ENCODE results near the gene ZKSCAN8.

The ZKSCAN8 gene

DNA sequence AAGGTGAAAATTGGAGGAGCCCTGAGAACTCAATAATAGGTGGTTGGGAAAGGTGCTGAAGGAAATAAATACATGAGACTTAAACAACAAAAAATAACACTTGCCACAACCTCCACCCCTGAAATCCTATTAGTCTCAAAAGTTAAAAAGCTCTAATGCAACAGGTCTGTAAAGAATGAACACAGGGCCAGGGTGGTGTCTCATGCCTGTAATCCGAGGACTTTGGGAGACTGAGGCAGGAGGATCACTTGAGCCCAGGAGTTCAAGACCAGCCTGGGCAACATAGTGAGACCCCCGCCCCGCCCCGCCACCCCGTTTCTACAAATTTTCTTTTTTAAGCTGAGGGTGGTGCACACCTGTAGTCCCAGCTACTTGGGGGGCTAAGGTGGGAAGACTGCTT is 1.1 kb upstream of the ZKSCAN8 start:
- no peak for DNase-seq

DNA sequence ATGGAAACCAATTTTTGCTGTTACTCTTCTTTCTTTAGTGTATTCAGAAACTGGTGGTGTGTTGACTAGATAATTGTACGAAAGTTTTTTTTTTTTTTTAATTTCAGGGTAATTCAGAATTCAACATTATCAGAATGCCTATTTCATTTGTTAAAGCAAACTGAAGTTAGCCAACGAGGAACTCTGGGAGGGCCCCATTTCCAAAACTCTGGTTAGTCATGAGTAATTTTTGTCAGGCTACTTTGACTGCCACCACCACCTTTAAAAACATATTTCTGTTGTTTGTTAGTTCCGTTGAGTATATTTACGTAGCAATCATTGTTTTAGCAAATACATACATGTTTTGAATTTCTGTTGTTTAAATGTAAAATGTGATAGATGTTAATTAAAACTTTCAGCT is 763 bp downstream of the ZKSCAN8 start:
- DNase-seq = no peak

DNA sequence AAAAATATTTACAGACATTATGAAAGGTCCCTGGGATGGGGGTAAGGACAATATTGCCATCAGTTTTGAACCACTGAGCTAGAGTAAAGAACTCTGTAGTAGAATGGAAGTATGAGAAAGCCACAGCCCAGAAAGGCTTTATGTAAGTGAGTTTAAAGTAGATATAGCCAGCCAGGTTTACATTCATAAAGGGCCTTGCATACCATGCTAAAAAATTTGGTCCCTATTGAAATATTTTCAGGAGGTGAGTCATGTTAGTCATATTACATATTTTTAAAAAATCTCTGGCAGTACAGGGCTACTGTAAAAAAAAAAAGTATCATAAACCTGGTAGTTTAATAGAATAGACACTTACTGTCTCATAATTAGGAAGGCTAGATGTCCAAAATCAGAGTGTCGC is 3.5 kb downstream of the ZKSCAN8 start:
- no peak for DNase-seq

DNA sequence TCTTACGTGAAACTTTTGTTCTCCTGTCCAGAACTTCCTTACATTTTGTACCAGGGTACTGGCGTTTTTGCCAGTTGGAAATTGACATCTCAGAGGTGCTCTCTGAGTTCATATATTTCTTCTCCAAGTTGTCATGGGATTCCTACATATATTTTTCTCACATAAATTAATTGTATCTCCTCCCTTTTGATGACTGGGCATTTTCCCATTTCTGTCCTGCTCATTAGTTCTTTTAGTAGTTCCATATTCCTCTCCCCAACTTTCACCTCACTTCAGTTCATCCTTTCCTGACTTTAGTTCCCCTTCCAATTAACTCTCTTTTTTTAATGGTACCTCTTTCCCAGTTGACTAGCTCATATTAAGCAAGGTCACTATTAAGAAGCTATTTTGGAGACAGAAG is 10.8 kb downstream of the ZKSCAN8 start:
- DNase-seq = no peak

DNA sequence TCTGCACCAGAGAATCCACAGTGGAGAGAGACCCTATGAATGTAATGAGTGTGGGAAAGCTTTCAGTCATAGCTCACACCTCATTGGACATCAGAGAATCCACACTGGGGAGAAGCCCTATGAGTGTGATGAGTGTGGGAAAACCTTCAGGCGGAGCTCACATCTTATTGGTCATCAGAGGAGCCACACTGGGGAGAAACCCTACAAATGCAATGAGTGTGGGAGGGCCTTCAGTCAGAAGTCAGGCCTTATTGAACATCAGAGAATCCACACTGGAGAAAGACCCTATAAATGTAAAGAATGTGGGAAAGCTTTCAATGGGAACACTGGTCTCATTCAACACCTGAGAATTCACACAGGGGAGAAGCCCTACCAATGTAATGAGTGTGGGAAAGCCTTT is 11.9 kb downstream of the ZKSCAN8 start:
- no peak for DNase-seq

DNA sequence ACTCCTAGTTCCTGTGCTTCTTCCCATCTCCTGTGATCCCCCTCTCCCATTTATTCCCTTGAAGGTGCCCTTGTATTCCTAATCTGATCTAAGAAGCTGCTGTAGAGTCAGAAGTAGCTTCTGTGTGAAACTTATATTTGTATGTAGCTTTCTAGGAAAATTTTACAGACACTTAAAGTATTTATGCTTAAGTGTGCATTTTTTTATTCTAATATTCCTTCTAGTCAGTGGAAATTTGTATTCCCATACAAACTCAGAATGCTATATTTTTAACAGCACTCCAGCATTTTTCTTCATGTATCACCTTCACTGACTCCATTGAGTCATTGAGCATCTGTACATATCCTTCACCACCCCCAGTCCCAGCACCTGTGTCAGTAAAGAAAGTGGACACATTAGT is 12.7 kb downstream of the ZKSCAN8 start:
- no peak for DNase-seq

DNA sequence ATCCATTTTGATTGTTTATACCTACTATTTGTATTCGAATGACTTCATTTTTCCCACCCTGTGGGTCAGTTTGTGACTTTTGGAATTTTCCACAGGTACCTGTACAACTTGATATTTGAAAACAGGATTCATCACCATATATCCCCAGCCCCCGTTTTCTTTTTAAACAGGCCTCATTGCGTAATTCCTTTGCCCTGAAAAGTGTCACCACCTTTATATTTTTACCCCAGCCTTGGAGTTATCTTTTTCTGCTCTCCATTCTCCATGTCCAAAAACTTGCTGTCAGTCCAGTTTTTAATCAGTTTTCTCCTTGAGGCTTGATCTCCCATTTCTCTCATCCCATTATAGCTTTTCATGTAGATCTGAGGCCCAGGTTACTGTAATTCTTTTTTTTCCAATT is 16.6 kb downstream of the ZKSCAN8 start:
- DNase-seq = no peak

DNA sequence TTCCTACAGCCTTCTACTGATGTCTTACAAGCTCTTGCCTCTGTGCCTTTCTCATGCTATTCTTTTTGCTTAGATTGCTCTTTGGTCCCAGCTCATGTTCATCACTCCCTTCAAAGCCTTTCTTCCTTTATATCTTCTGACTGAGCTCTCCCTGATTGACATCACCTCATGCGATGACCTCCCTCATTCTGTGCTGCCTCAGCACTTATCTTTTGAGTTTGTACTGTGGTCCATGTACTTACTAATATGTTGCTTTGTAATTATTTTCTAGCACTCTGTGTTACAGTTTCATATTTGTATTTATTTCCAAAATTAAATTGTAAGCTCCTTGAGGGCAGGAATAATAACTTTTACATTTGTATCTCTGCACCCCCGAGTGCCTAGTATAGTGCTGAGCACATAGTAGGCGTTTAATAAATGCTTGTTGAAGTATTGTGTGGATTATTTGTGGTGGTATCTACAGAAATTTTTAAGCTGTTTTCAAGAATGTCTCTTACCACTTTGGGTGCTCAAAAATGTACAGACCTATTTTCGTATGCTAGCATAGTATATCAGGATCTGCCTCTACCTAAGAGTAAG is 17.4 kb downstream of the ZKSCAN8 start:
- DNase-seq = no peak

DNA sequence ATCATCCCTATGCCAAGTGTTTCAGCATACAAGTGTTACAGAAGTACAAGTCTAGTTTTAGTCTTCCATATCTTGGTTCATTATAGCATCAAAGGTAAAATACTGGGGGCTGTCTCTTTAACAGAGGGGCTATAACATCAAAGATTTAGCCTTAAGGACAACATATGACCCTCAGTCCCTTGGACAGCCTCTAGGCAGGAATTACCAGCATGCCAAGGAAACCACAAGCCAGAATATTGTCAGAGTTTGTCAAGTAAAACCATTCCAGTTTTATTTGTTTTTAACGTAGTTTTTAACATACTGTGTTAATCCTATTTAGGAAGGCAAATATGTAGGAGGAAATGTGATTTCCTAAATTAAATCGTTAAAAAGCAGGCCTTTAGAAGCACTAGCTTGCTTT is 18.6 kb downstream of the ZKSCAN8 start:
- DNase-seq = no peak

DNA sequence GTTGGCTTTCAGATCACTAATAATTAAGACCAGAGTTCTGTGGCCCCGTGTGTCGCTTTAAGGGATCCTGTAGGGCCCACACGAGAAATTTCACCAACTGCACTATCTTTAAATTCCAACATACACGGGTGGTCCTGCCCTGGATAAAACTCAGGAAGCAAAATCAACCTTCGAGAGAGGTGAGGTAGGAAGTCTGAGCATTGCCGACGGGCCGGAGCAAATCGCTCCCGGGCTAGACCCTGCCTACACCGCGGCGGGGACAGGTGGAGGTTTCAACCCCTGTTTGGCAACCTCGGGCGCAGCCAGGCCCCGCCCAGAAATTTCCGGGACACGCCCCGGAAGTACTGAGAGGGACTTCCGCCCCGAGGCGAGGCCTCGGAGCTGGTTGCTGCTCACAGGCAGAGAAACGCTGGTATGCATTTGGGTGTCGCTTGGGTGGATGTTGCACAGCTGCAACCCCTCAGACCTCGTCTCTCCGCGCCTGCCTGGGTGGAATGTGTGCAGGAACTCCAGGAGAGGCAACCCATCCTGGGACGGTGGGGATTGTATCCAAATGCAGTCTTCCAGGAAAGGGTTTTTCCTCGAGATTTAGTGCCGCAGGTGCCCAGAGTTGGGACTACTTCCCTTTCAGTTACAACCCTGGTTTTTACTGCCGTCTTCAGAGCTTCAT is 19.9 kb downstream of the ZKSCAN8 start:
- DNase-seq = peak; percentile 95

DNA sequence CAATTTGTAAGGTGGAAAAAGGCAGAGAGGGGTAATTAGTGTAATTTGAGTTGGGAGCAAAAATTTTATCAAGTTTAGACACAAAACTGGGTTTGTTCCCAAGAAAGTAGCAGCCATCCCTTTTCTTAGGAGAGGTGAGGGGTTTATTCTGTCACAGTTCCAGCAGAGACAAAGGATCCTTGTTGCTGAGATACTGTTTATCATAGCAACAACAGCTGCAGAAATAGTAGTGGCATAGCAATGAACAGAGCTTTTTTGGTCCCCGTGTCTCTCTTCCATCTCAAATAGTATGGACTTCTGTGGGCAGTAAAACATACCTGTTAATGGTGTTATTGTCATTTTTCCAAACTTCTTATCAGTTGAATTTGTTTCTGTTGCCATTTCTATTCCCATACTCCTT is 23.9 kb downstream of the ZKSCAN8 start:
- no peak for DNase-seq

DNA sequence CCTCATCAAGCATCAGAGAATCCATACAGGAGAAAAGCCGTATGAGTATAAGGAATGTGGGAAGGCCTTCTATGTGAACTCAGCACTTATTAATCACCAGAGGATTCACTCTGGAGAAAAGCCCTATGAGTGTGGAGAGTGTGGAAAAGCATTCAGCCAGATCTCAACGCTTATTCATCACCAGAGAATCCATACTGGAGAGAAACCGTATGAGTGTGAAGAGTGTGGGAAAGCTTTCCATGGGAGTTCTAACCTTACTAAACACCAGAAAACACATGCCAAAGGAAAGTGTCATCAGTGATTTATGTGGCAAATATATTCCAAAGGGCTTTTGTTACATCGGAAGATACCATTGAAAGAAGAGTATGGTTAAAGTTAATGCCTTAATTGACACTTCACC is 25.4 kb downstream of the ZKSCAN8 start:
- no peak for DNase-seq

DNA sequence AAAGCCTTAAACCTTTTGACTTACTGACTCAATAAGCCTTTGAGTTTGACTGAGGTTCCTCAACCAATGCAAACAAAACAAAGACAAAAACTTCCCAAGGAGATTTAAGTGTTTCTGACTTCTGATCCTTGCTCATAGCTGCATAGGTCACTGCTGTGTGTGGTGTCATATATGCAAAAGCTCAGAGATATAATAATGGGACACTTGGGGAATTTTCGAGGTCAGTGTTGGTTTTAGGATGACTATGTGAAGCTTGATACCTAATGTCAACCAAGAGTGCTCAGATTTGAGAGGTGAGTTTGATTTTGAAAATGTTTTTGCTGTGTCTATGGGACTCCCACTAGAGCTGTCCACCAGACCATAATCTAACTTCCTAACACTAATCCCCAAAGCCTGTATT is 26.2 kb downstream of the ZKSCAN8 start:
- no peak for DNase-seq

DNA sequence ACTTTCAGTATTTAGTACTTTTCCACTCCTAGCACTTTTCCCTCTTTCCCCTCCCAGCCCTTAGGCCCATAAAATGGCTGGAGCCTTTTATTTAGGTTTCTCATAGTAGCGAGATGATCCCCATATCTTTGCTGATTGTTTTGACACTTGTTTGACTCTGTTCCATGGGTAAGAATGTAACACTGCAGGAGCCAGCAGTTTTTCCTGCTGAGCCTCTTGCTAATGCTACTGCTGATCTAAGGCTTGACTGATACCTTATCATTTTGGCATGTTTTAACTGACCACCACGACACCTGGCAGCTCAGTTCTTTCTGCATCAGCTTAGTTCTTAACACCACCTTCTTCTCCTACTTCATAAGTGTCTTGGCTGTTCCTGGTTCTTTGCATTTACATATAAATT is 29.6 kb downstream of the ZKSCAN8 start:
- no peak for DNase-seq

DNA sequence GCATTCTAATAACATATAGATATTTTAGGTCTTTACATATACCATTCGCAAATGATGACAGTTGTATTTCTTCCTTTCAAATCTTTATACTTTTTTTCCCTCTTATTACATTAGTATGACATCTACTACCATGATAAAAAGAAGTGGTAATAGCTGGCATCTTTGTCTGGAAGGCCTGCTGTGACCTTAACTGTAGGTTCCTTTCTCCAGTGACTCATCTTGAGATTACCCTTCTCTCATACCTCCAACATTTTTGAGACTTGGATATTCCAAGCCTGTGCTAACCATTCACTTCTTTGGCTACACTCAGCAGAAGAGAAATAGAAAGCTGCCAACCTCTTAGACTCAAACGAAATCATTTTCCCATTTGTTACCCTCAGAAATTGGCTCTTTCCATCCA is 30.3 kb downstream of the ZKSCAN8 start:
- no peak for DNase-seq

DNA sequence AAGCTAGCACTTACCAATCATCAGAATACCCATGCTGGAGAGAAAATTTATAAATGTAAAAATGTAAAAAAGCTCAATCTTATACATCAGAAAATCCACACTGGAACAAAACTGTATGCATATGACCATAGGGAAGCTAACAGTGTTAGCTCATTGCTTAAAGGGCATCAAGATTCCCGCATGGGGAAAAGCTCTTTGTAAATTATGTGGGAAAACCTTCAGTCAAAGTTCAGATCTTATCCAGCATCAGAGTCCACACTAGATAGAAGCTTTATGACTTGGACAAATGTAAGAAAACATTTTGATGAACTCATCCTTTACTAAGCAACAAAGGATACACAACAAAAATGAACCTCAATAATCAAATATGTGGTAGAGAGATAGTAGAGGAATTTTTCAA is 34.7 kb downstream of the ZKSCAN8 start:
- no peak for DNase-seq

DNA sequence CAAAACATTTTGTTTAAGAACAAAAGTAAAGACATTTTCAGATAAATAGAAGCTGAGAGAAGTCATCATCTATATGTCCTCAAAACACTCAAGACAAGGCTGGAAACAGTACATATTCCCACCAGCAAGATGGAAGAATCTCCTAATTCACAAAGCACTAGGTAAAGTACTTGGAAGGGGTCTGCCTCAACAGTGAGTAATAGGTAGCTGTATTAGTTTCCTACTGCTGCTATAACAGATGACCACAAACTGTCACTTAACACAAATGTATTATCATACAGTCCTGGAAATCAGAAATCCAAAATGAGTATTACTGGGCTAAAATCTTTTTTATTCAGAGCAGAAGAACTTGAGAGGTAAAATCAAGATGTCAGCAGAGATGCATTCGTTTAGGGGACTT is 40.6 kb downstream of the ZKSCAN8 start:
- DNase-seq = no peak

DNA sequence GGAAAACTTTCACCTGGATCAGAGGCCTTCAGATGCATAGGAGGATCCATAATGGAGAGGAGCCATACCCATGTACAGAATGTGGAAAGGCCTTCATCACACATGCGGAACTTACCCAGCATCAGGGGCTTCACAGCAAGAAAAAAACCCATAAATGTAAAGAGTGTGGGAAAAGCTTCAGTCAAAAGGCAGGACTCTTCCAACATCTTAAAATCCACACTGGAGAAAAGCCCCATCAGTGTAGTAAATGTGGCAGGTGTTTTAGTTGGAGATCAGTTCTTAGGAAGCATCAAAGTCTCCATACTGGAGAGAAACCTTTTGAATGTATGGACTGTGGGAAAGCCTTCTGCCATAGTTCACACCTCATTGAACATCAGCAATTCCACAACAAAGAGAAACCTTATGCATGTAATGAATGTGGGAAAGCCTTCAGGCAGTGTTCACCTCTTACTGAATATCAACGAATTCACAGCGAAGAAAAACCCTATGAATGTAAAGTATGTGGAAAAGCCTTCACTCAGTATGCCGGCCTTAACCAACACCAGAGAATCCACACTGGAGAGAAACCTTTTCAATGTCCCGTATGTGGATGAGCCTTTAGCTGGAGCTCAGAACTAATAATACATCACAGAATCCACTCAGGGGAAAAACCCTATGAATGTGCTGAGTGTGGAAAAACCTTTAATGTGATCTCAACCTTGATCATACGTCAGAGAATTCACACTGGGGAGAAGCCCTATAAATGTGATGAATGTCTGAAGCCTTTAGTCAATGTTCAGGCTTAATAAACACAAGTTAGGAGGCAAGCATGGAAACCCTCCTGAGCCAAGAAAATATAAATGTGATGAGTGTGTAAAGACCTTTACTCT is 46.7 kb downstream of the ZKSCAN8 start:
- no peak for DNase-seq

DNA sequence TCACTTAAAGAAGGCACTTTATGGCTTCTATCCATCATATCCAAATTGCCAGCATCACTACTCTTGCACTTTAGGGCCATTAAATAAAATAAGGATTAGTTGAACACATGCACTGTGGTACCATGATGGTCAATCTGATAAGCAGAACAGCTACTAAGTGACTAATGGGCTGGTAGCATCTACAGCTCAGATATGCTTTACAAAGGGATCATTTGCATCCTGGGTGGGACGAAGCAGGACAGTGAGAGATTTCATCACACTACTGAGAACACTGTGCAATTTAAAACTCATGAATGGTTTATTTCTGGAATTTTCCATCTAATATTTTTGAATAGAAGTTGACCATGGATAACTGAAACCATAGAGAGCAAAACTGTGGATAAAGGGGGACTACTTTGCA is 58.3 kb downstream of the ZKSCAN8 start:
- no peak for DNase-seq

DNA sequence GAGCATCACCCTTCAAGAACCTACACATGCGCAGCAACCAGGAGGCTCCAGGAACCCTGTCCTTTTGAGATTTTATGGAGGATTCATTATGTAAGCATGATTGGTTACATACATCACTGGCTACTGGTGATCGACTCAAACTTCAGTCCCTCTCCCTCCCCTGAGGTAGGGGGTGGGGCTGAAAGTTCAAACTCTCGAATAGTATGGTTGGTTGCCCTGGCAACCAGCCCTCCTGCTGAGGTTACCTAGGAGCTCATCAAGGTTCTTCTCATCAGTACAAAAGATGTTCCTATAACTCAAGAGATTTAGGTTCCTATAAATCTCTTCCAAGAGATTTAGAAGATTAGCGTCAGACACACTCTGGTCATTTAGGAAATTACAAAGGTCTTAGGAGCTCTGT is 61.5 kb downstream of the ZKSCAN8 start:
- no peak for DNase-seq

DNA sequence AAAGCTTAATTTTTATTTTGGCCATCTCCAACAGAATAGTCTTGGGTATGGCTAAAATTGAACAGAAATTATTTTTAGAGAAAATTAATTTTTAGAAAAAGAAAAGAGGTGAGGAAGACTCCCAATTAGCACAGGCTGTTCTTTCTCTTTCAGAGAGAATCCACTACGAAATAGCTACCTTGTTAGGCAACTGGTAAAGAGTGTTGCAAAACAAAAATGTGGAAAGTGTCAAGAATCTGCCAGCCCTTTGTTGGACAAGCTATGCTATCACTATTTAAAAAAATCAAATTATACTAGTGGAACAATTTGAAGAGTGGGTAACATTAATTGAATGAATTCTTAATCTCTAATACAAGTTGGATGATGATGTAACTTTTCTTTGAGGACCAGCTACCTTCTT is 64.2 kb downstream of the ZKSCAN8 start:
- DNase-seq = no peak

DNA sequence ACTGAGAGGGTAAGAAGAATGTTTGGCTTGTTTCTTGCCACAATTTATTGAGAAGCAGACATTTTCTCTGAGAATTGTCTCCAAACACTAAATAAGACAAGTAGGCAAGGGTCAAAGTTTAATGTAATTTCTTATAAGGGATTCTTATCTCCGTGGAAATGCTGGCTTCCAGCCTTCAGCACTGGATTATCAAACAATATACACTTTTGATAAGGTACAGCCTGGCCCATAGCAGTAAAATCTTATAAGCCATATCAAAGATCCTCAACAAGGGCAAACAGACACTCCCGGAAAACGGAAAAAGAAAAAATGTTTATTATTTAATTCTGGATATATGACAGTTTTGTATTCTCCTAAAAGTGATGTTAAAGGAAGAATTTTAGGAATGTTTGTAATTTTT is 64.8 kb downstream of the ZKSCAN8 start:
- DNase-seq = no peak

DNA sequence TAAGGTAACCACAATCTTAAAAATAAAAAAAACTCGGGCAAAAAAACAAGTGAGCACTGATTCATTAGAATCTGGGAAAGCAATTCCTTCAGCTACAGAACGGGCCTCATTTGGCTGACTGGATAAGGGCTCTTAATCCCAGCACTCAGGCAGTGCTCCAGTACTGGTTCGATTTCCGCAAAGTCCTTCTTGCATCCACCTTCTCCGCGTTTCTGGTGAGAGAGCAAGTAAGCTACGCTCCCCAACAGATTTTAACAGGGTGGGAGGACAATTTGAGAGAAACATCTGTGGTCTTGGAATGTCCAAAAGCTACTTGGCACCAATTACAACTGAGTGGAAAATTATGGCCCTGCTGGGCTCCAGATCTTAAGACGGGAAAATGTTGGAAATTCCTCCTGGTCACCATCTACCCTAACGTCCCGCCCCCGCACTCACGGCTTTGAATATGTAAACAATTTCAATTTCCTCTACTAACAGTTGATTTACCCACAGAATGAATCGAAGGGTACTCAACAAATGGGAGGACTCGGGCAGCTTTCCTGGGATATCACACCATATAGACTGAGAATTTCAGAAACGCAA is 65.3 kb downstream of the ZKSCAN8 start:
- DNase-seq = no peak

DNA sequence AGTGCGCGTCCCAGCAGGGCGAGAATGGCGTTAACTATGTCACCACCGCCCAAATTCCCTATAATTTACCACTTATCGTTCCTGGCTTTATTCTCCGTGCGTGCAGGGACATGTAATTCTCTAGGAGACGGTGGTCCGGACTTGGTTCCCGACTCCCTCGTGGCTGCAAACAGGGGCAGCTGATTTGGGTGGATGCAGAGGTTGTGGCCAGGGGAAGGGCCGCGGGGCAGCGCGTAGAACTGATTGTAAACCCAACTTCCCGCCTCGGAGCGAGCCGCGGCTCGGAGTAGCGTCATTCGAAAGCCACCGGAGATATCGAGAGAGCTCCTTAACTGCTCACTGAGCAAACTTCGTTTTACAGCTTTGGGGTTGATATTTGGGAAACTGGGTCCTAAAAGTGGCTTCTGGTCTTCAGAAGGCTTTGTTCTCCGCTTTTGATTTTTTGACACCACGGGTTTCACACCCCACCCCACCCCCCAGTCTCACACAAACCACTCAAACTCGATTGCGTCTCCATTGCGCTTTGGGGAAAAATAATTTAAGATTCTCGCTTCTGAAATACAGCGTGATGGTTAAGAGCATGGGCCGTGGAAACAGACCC is 65.9 kb downstream of the ZKSCAN8 start:
- DNase-seq = peak; percentile 68

Data from activated effector memory CD4-positive, alpha-beta T cell treated with anti-CD3 and anti-CD28 coated beads, Interleukin-2, amount 50 U/mL, for 16 hours (primary cell).